H1 (cell line): ENCODE data around the gene CLDND1. TPM values are rescaled to one million over a fixed set of nuclear protein-coding genes. Genes with fewer than 3 reads are reported as not detected.

Experiments used
- CHD7 ChIP-seq: fragments of 300-600 bp; sonication (generic); IDR thresholded peaks from 2 replicates; pipeline ENCODE4 v1.7.1; 2012; ENCODE audit warnings: low read length, moderate library complexity, mild to moderate bottlenecking, inconsistent platforms; ENCODE audit not compliant: insufficient replicate concordance
- EGR1 ChIP-seq: IDR thresholded peaks from 2 replicates; pipeline ENCODE4 v1.6.1; 2011; ENCODE audit warnings: low read depth, low read length, borderline replicate concordance
- HDAC6 ChIP-seq: IDR thresholded peaks from one replicate; pipeline ENCODE4 v1.7.1; 2012; ENCODE audit warnings: low read depth, mild to moderate bottlenecking, inconsistent platforms, low read length, moderate library complexity
- KDM1A ChIP-seq: fragments of 200-600, 300-600 bp; sonication (generic); IDR thresholded peaks from 2 replicates; pipeline ENCODE4 v1.7.1; 2016; ENCODE audit warnings: mild to moderate bottlenecking, low read length, borderline replicate concordance
- KDM4A ChIP-seq: IDR thresholded peaks from one replicate; pipeline ENCODE4 v1.7.1; 2012; ENCODE audit warnings: low read depth, mild to moderate bottlenecking, moderate library complexity, low read length, inconsistent platforms; ENCODE audit not compliant: severe bottlenecking
- MAX ChIP-seq: IDR thresholded peaks from 2 replicates; pipeline ENCODE4 v1.6.1; 2012; ENCODE audit warnings: inconsistent platforms
- RXRA ChIP-seq: IDR thresholded peaks from 2 replicates; pipeline ENCODE4 v1.6.1; 2011; ENCODE audit warnings: low read depth, mild to moderate bottlenecking, low read length, moderate library complexity; ENCODE audit not compliant: insufficient read depth
- SIRT6 ChIP-seq: IDR thresholded peaks from one replicate; pipeline ENCODE4 v1.7.1; 2012; ENCODE audit warnings: low read length, inconsistent platforms
- TAF7 ChIP-seq: optimal IDR thresholded peaks from 2 replicates; pipeline ENCODE3; 2011; ENCODE audit warnings: low read depth, mild to moderate bottlenecking, inconsistent platforms, low read length, moderate library complexity, borderline replicate concordance
- YY1 ChIP-seq: IDR thresholded peaks from 2 replicates; pipeline ENCODE4 v1.6.1; 2011; ENCODE audit warnings: low read depth, mild to moderate bottlenecking, low read length
- polyA plus RNA-seq, 7 experiments: library from polyadenylated mRNA; depleted of rRNA in 3 of 7; stranded (reverse) in 5 of 7; unstranded in 2 of 7; fragments of >200 nt in 5 of 7; fragments of 200-250 nt in 2 of 7; gene quantifications; 1 replicate in 5 of 7; 2 replicates in 1 of 7; 4 replicates in 1 of 7; pipeline versions ENCODE4 v1.2.1 to v1.2.3, GENCODE V29; 2011 to 2013; ENCODE audit warnings: missing spikeins in 2 of 7, mixed read lengths in 2 of 7
- total RNA-seq: library from RNA; stranded (reverse); fragmentation: NEBNext Ultra II Directional; extraction: Animal tissue kit (Norgen Biotek cat#: 25700); gene quantifications from 2 replicates; pipeline ENCODE4 v1.2.1, GENCODE V29; 2021

The CLDND1 gene
- total and polyA plus RNA-seq, 2 of the 8 experiments (the other 6 are each of a cell fraction or from before 2014, with no cell fraction given) = 68.2 to 152 TPM

DNA sequence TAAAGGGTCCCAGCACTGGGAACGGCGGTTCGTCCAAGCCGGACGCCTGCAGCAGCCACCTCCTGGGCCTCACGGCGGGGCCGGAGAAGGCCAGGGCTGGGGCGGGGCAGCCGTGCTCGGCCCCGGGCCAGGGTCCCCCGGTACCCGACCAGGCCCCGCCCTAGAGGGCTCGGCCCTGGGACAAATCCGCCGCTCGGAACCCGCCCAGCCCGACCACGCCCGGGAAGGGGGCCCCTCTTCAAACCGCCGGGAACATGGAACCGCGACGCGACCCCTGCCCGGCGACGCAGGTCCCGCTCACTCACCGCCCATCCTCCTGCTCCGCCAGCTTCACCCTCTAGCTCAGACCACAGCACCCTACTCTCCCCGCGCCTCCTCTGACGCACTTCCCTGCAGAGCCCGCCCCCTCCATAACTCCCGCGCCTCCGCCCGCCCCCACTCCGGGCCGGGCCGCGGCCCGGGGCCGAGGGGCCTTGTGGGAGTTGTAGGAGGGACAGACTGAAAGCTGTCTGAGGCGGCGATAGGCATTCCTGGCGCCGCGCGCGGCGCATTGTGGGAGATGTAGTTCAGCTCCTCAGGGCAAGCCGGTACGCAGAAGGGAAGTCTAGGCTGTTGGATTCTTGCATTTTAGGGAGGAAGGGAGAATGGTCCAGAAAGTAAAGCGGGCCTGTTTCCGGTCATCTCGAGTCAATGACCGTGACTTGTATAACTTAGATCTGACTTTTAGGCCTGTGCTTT, at the start of gene CLDND1 (continued):
- TF ChIP-seq CHD7 (no peak), KDM1A (no peak), MAX (no peak), KDM4A (peak; percentile 81), YY1 (peak; percentile 55), EGR1 (peak; percentile 74), RXRA (0 out of 2 replicates have a peak, but pooled peaks have one; percentile 41), SIRT6 (no peak), TAF7 (peak; percentile 51), HDAC6 (no peak)
